SK-N-SH (cell line): ENCODE results near the gene TMEM138. TPM values are rescaled to one million over a fixed set of nuclear protein-coding genes. Genes with fewer than 3 reads are reported as not detected.
A peak's percentile ranks its signal among the peaks of the same experiment; 100 is the strongest.

ENCODE experiments used
- CTCF ChIA-PET: fragments of 300-600, 350-600 bp; formaldehyde crosslinking; extraction: SDS; loops from one replicate; lab custom pipeline; 2021; lab: Yijun Ruan, JAX
- POLR2A ChIA-PET: fragments of 350-600 bp; sonication (Branson Sonifier 250); formaldehyde crosslinking; extraction: SDS; loops from one replicate; lab custom pipeline; 2020; ENCODE audit warnings: antibody characterized with exemption, inconsistent platforms; lab: Yijun Ruan, JAX
- DNase-seq: peaks from one replicate; pipeline ENCODE4 v3.0.0; 2012
- H2AFZ ChIP-seq: fragments of 200-600 bp; sonication (generic); 2 replicates; pipeline ENCODE4 v1.8.1; 2016; ENCODE audit warnings: antibody characterized with exemption, mild to moderate bottlenecking, low read depth
- H3F3A ChIP-seq: fragments of 200-600 bp; sonication (generic); replicated peaks from 2 replicates; pipeline ENCODE3; 2016; ENCODE audit warnings: antibody characterized with exemption, mild to moderate bottlenecking; ENCODE audit not compliant: insufficient read depth
- H3K27ac ChIP-seq, 2 experiments: fragments of 200-500 bp in 1 of 2; fragments of 200-600 bp in 1 of 2; sonication (Bioruptor generic) in 1 of 2; sonication (generic), shearing (Covaris generic) in 1 of 2; 2 replicates each; pipeline versions ENCODE4 v1.5.1 to v1.6.1; 2014 to 2016; ENCODE audit warnings: low read depth in 2 of 2, inconsistent platforms in 1 of 2, low read length in 1 of 2, mild to moderate bottlenecking in 1 of 2, mixed read lengths in 1 of 2
- H3K27me3 ChIP-seq: fragments of 200-600 bp; sonication (generic), shearing (Covaris generic); 2 replicates; pipeline ENCODE4 v1.6.1; 2016; ENCODE audit warnings: mixed run types; ENCODE audit not compliant: insufficient read depth
- H3K36me3 ChIP-seq, 2 experiments: fragments of 200-500 bp in 1 of 2; fragments of 200-600 bp in 1 of 2; sonication (Bioruptor generic) in 1 of 2; sonication (generic) in 1 of 2; replicated peaks in 1 of 2; 2 replicates each; pipeline versions ENCODE3 to v1.5.1; 2014 to 2016; ENCODE audit warnings: low read length in 1 of 2, mild to moderate bottlenecking in 1 of 2; ENCODE audit not compliant: insufficient read depth in 2 of 2, control insufficient read depth in 1 of 2
- H3K4me1 ChIP-seq, 2 experiments: fragments of 200-500 bp in 1 of 2; fragments of 200-600 bp in 1 of 2; sonication (Bioruptor generic) in 1 of 2; sonication (generic), shearing (Covaris generic) in 1 of 2; 2 replicates each; pipeline versions ENCODE4 v1.5.1 to v1.6.1; 2014 to 2016; ENCODE audit warnings: low read depth in 1 of 2, low read length in 1 of 2, mixed run types in 1 of 2; ENCODE audit not compliant: insufficient read depth in 2 of 2, control insufficient read depth in 1 of 2
- H3K4me2 ChIP-seq: fragments of 200-600 bp; sonication (generic), shearing (Covaris generic); 2 replicates; pipeline ENCODE4 v1.6.1; 2017; ENCODE audit warnings: mixed run types
- H3K4me3 ChIP-seq, 2 experiments: fragments of 200-500 bp in 1 of 2; fragments of 200-600 bp in 1 of 2; sonication (Bioruptor generic) in 1 of 2; sonication (generic), shearing (Covaris generic) in 1 of 2; 2 replicates each; pipeline versions ENCODE4 v1.5.1 to v1.8.1; 2014 to 2016; ENCODE audit warnings: low read depth in 2 of 2, inconsistent platforms in 1 of 2, low read length in 1 of 2, mild to moderate bottlenecking in 1 of 2, mixed read lengths in 1 of 2, moderate library complexity in 1 of 2
- H3K79me2 ChIP-seq: fragments of 200-600 bp; sonication (generic); 2 replicates; pipeline ENCODE4 v1.8.1; 2017; ENCODE audit warnings: mild to moderate bottlenecking; ENCODE audit not compliant: insufficient read depth
- H3K9ac ChIP-seq: fragments of 200-600 bp; sonication (generic); 2 replicates; pipeline ENCODE4 v1.6.1; 2017; ENCODE audit warnings: mixed run types
- H3K9me2 ChIP-seq: fragments of 200-600 bp; sonication (generic); 2 replicates; pipeline ENCODE4 v1.6.1; 2017; ENCODE audit warnings: mixed run types
- H3K9me3 ChIP-seq: fragments of 200-600 bp; sonication (generic); 2 replicates; pipeline ENCODE4 v1.6.1; 2017; ENCODE audit warnings: mixed run types, mild to moderate bottlenecking, moderate library complexity
- H4K20me1 ChIP-seq: fragments of 200-600 bp; sonication (generic); 2 replicates; pipeline ENCODE4 v1.6.1; 2017; ENCODE audit warnings: mild to moderate bottlenecking, mixed run types; ENCODE audit not compliant: insufficient read depth
- CHD2 ChIP-seq: fragments of 150-350 bp; IDR thresholded peaks from 2 replicates; pipeline ENCODE4 v1.6.1; 2018; ENCODE audit warnings: low read length; ENCODE audit not compliant: partially characterized antibody
- CTCF ChIP-seq: fragments of 200-600 bp; sonication (generic); IDR thresholded peaks from 2 replicates; pipeline ENCODE4 v1.6.1; 2017; ENCODE audit warnings: antibody characterized with exemption, mild to moderate bottlenecking, moderate library complexity
- ELF1 ChIP-seq: IDR thresholded peaks from 2 replicates; pipeline ENCODE4 v1.4.0; 2012
- EZH2phosphoT487 ChIP-seq: fragments of 200-600 bp; sonication (generic); IDR thresholded peaks from 2 replicates; pipeline ENCODE4 v1.6.1; 2017; ENCODE audit warnings: low read depth, mixed run types, mild to moderate bottlenecking, antibody characterized with exemption, moderate library complexity, borderline replicate concordance
- FOXJ3 ChIP-seq: sonication (generic); formaldehyde crosslinking; IDR thresholded peaks from 2 replicates; pipeline ENCODE4 v1.5.1; 2020; ENCODE audit warnings: mild to moderate bottlenecking, missing genetic modification reagents
- GABPA ChIP-seq: IDR thresholded peaks from 2 replicates; pipeline ENCODE4 v1.4.0; 2012; ENCODE audit warnings: low read depth, mild to moderate bottlenecking
- GATA2 ChIP-seq: sonication (generic); formaldehyde crosslinking; IDR thresholded peaks from 2 replicates; pipeline ENCODE4 v1.5.0; 2020; ENCODE audit warnings: mild to moderate bottlenecking, missing genetic modification reagents
- JUND ChIP-seq: IDR thresholded peaks from 2 replicates; pipeline ENCODE4 v1.4.0; 2012
- MAX ChIP-seq: IDR thresholded peaks from 2 replicates; pipeline ENCODE4 v1.4.0; 2012; ENCODE audit warnings: low read depth
- MEF2A ChIP-seq: IDR thresholded peaks from 2 replicates; pipeline ENCODE4 v1.4.0; 2012; ENCODE audit warnings: low read depth, borderline replicate concordance
- MXI1 ChIP-seq: IDR thresholded peaks from 2 replicates; pipeline ENCODE4 v1.6.1; 2012; ENCODE audit warnings: mild to moderate bottlenecking, low read depth, low read length, improper control_type of control experiment
- NFIC ChIP-seq: IDR thresholded peaks from 2 replicates; pipeline ENCODE4 v1.4.0; 2012; ENCODE audit warnings: borderline replicate concordance
- POLR2AphosphoS5 ChIP-seq: IDR thresholded peaks from 2 replicates; pipeline ENCODE4 v1.6.1; 2012; ENCODE audit warnings: low read depth, low read length
- RCOR1 ChIP-seq: fragments of 150-350 bp; IDR thresholded peaks from 2 replicates; pipeline ENCODE4 v1.6.1; 2017; ENCODE audit warnings: antibody characterized with exemption, low read length
- RFX5 ChIP-seq: IDR thresholded peaks from 2 replicates; pipeline ENCODE4 v1.6.1; 2012; ENCODE audit warnings: mild to moderate bottlenecking, improper control_type of control experiment, low read length
- SIN3A ChIP-seq: IDR thresholded peaks from 2 replicates; pipeline ENCODE4 v1.6.1; 2012; ENCODE audit warnings: low read depth, mild to moderate bottlenecking, low read length, moderate library complexity, borderline replicate concordance
- TAF1 ChIP-seq: IDR thresholded peaks from 2 replicates; pipeline ENCODE4 v1.6.1; 2012; ENCODE audit warnings: low read depth, mild to moderate bottlenecking, low read length, moderate library complexity, borderline replicate concordance
- TCF12 ChIP-seq: IDR thresholded peaks from 2 replicates; pipeline ENCODE4 v1.4.0; 2012
- USF1 ChIP-seq: IDR thresholded peaks from 2 replicates; pipeline ENCODE4 v1.4.0; 2012; ENCODE audit warnings: low read depth, borderline replicate concordance
- USF2 ChIP-seq: fragments of 150-350 bp; IDR thresholded peaks from 2 replicates; pipeline ENCODE4 v1.6.1; 2017; ENCODE audit warnings: antibody characterized with exemption, low read length, low read depth, borderline replicate concordance
- YY1 ChIP-seq: IDR thresholded peaks from 2 replicates; pipeline ENCODE4 v1.4.0; 2012; ENCODE audit warnings: low read depth, mild to moderate bottlenecking
- ZBTB33 ChIP-seq: IDR thresholded peaks from 2 replicates; pipeline ENCODE4 v1.4.0; 2012; ENCODE audit warnings: low read depth, borderline replicate concordance
- WGBS: methylation state at CpG from one replicate; pipeline ENCODE4 v1.1.6; 2017; ENCODE audit warnings: low lambda C conversion rate; 5-methylcytosine and 5-hydroxymethylcytosine counted together
- polyA plus RNA-seq, 3 experiments: library from polyadenylated mRNA; depleted of rRNA; stranded (reverse); fragments of >200 nt; gene quantifications; 2 replicates each; pipeline ENCODE4 v1.2.3, GENCODE V29; 2012

The TMEM138 gene
- polyA plus RNA-seq, 1 of the 3 experiments (the other 2 are of a cell fraction) = 82.2 TPM

GRCh38 chr11:61332797-61333549 lies 29.2 kb upstream of the TMEM138 start, which contains the start of the genes DDB1 and TKFC:
Gene DDB1 (minus strand): TSS chr11:61333105. CDS start chr11:61332968, 137 bp downstream.
Gene TKFC (plus strand): TSS chr11:61333228. CDS start chr11:61334729, 1,501 bp downstream.
- H3K36me3 ChIP-seq = peaks cover 17% of the 10 kb centered on the region in 2 experiments
- no peaks in the 10 kb centered on the region for H3K9me2 ChIP-seq
- peaks cover 26% of the 10 kb centered on the region for H4K20me1 ChIP-seq
- DNase-seq = peak; percentile 99
- peak within 1 kb of the TSS; percentile 74 to 96 for H3K27ac ChIP-seq
- peak within 1 kb of the TSS; percentile 84 for H2AFZ ChIP-seq
- TF ChIP-seq CTCF (no peak), ZBTB33 (no peak), USF1 (0 out of 2 replicates have a peak, but pooled peaks have one; percentile 40), RCOR1 (no peak), ELF1 (peak; percentile 59), TAF1 (peak; percentile 87; the same call in 1 of the 2 replicates), MAX (peak; percentile 91), YY1 (peak; percentile 38; the same call in 1 of the 2 replicates), CHD2 (peak; percentile 48), USF2 (no peak), EZH2phosphoT487 (no peak), MXI1 (peak; percentile 91), GATA2 (CRISPR knock-in tag) (no peak), MEF2A (no peak), TCF12 (peak; percentile 48; the same call in 1 of the 2 replicates), NFIC (no peak), GABPA (peak; percentile 71), JUND (no peak), RFX5 (no peak), FOXJ3 (peak; percentile 69; the same call in 1 of the 2 replicates), POLR2AphosphoS5 (peak; percentile 97), SIN3A (peak; percentile 88)
- TF ChIP-seq, all 33 proteins: peak for 12
- ChIA-PET POLR2A (interaction anchor here (1.2 to 4.3 kb wide), 6 partner anchors 24 to 96 kb away, joined by 3 to 48 read pairs (median 5); partner anchors contain the start of genes CPSF7, CYB561A3, SDHAF2 and TMEM138), CTCF (interaction anchor here (0.8 to 7.9 kb wide), 7 partner anchors 24 to 306 kb away, joined by 3 to 300 read pairs (median 6); partner anchors contain the start of gene TMEM216)
- Histone ChIP-seq H3K4me2 (peak within 1 kb of the TSS; percentile 96), H3K27me3 (no peaks in the 10 kb centered on the region), H3K4me1 (peaks cover 21 to 40% of the 10 kb centered on the region in 2 experiments), H3K4me3 (peak within 1 kb of the TSS; percentile 92 to 93), H3F3A (peaks cover 9% of the 10 kb centered on the region), H3K79me2 (peaks cover 50% of the 10 kb centered on the region), H3K9ac (peak within 1 kb of the TSS; percentile 99), H3K9me3 (no peaks in the 10 kb centered on the region)
- WGBS = 0% methylated on average over 29 of the region's 81 CpGs
